Measurements from ENCODE around the gene CILP2.

CILP2 gene

GRCh38 chr19:19550972-19551852 lies 13.1 kb downstream of the CILP2 start:
- no peak for TF ChIP-seq POLR2A (IDR thresholded peaks at IDR 0.05; ENCODE audit: low read depth, low read length)
- FAIRE-seq (no peak), DNase-seq (ENCODE audit: insufficient read length, low spot score) (no peak)

- no peak for TF ChIP-seq POLR2A (IDR thresholded peaks at IDR 0.05; ENCODE audit: low read depth, low read length)
- FAIRE-seq = no peak
- DNase-seq (ENCODE audit: insufficient read length, low spot score) = no peak
Observed at GRCh38 chr19:19551853-19552192, 13.8 kb downstream of the CILP2 start.

- no peak for FAIRE-seq
- no peak for TF ChIP-seq POLR2A (IDR thresholded peaks at IDR 0.05; ENCODE audit: low read depth, low read length)
Observed at GRCh38 chr19:19552798-19553197, 14.7 kb downstream of the CILP2 start.

GRCh38 chr19:19553670-19554069 lies 15.6 kb downstream of the CILP2 start:
- no peak for TF ChIP-seq POLR2A (IDR thresholded peaks at IDR 0.05; ENCODE audit: low read depth, low read length)
- DNase-seq (ENCODE audit: insufficient read length, low spot score) (no peak), FAIRE-seq (no peak)

More at GRCh38 chr19:19552798-19553197, 14.7 kb downstream of the CILP2 start:
- DNase-seq (ENCODE audit: insufficient read length, low spot score) = peak; percentile 81

DNA sequence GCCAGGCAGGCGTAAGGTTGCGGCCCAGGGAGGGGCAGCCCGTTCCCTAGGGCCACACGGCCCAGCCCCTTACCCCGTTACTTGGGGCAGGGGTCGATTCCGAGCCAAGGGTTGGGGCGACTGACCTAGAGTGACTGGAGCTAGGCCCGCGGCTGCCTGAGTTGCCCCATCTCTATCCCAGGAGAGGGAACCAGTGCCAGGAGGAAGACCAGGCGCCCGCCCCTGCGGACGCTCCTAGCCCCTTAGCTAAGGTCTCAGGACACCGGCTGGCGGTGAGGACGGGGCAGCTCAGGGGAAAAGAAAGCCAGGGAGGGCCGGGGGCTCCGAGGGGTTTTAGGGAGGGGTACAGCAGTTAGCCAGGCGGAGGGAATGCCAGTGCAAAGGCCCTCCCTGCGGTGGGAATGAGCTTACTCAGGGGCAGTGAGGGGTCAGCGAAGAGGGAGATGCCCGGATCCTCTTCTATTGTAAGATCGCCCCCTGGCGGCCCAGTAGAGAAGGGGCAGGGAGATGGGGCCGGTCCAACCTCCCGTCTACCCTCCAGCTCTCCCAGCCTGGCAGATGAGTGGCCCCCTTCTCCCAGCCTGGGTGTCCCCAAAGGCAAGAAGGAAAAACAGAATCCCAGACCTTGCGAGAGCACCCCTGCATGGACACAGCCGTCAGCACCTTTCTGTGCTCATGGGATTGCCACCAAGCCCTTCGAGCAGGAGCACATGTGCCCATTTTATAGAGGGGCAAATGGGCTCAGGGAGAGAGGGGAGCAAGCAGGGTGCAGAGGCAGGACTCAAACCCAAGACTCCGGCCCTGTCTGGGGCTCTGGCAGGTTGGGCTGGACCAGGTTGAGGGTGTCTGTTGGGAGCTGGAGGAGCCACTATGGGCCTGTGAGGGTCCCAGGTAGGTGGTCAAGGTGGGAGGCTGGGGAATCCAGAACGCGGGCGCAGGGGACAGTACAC lies 16.3 kb downstream of the CILP2 start:
- FAIRE-seq (no peak), DNase-seq (ENCODE audit: insufficient read length, low spot score) (no peak)
- TF ChIP-seq POLR2A (IDR thresholded peaks at IDR 0.05; ENCODE audit: low read depth, low read length) = no peak

- FAIRE-seq (no peak), DNase-seq (ENCODE audit: insufficient read length, low spot score) (no peak)
- TF ChIP-seq POLR2A (IDR thresholded peaks at IDR 0.05; ENCODE audit: low read depth, low read length) = no peak
Observed at GRCh38 chr19:19558055-19558454, 20.0 kb downstream of the CILP2 start.

DNA sequence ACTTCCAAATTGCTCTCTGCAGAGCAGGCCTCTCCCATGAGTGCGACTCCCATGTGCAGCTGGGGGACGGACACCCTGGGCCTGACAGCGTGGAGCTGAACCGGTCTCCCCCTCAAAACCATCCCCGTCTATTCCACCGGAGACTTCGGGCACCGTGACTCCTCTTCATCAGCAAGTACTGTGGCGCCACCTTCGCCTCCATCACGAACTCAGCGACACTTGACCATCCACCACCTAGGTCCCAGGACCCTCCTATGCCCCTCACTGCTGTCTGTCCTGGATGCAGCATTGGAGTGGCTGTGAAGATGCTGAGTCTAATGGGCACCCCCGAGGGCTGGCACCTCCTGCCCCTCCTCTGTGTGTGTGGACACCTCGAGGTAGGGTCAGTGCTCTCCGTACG lies 20.6 kb downstream of the CILP2 start:
- FAIRE-seq = no peak
- DNase-seq (ENCODE audit: insufficient read length, low spot score) = no peak
- no peak for TF ChIP-seq POLR2A (IDR thresholded peaks at IDR 0.05; ENCODE audit: low read depth, low read length)

DNA sequence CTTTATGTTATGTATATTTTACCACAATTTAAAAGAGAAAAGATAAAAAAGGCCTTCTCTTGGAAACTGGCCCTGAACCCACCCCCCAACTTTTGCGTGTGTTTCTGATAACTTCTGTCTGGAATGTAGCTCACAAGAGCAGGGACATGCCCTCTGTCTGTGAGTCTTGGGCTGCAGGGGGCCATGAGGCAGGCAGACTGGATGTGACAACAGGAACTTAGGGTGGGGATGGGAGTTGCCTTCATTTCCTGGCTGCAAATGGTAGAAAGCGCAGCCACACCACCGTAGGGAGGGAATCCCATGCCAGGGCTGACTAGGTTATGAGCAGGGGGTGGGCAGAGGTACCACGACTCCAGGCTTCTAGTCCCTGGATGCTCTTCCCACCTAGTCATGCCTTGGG lies 21.9 kb downstream of the CILP2 start:
- FAIRE-seq (no peak), DNase-seq (ENCODE audit: insufficient read length, low spot score) (no peak)
- no peak for TF ChIP-seq POLR2A (IDR thresholded peaks at IDR 0.05; ENCODE audit: low read depth, low read length)

DNA sequence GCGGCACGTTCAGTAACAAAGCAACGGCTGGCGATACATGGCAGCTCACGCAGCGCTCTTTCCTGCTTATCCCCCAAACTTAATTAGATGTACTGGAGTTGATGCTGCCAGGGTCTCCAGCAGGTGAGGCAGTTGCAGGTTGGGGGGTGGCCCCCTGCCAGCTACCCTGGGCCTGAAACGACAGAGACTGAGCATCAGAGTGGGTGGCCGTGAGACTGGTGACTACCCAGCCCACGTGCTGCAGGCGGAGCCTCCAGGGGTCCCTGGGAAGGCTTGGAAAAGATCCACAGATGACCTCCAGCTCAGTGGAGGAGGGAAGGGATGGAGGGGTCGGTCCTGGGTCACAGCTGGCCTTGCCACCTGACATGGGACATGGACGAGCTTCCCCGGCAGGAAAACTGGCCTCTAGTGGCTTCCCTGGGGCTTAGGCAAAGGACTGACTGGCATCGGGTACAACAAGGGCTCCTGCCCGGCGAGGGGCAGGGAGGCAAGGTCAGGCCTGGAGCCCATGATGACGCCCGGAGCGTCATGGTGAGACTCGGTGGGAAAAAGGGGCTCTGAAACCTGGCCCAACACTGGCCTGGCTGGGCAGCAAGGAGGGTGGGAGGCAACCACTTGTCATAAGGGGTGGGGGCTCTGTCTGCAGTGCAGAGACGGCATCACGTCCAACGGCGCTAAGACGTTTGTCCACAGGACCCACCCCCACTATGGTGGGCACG lies 24.0 kb downstream of the CILP2 start:
- no peak for FAIRE-seq
- no peak for TF ChIP-seq POLR2A (IDR thresholded peaks at IDR 0.05; ENCODE audit: low read depth, low read length)
- DNase-seq (ENCODE audit: insufficient read length, low spot score) = no peak

- TF ChIP-seq POLR2A (IDR thresholded peaks at IDR 0.05; ENCODE audit: low read depth, low read length) = no peak
- DNase-seq (ENCODE audit: insufficient read length, low spot score) = no peak
- no peak for FAIRE-seq
Observed at GRCh38 chr19:19562665-19563347, 24.7 kb downstream of the CILP2 start.

GRCh38 chr19:19563348-19563848 lies 25.3 kb downstream of the CILP2 start:
- FAIRE-seq = no peak
- no peak for TF ChIP-seq POLR2A (IDR thresholded peaks at IDR 0.05; ENCODE audit: low read depth, low read length)
- no peak for DNase-seq (ENCODE audit: insufficient read length, low spot score)

DNA sequence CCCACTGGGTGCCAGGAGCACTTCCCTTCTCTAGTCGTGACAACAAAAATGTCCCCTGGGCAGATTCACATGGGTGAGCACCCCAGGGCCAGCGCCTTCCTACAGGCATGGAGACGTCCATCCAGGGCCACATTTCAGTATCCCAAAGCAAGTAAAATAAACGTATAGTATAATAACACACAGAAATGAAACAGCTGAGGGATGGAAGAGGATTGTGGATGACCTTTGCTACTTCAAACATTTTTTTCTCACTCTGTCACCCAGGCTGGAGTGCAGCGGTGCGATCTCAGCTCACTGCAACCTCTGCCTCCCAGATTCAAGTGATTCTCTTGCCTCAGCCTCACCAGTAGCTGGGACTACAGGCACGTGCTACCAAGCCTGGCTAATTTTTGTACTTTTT lies 28.2 kb downstream of the CILP2 start:
- FAIRE-seq (no peak), DNase-seq (ENCODE audit: insufficient read length, low spot score) (no peak)
- TF ChIP-seq POLR2A (IDR thresholded peaks at IDR 0.05; ENCODE audit: low read depth, low read length) = no peak

GRCh38 chr19:19567391-19567790 lies 29.3 kb downstream of the CILP2 start:
- no peak for TF ChIP-seq POLR2A (IDR thresholded peaks at IDR 0.05; ENCODE audit: low read depth, low read length)
- no peak for FAIRE-seq
- no peak for DNase-seq (ENCODE audit: insufficient read length, low spot score)

Data from H54 (cell line).